Osteoblast (primary cell): ENCODE results near the gene CCDC137. TPM values are rescaled to one million over a fixed set of nuclear protein-coding genes. Genes with fewer than 3 reads are reported as not detected.

ENCODE experiments used
- DNase-seq: peaks from one replicate; pipeline ENCODE4 v3.0.0; 2011; ENCODE audit warnings: low spot score, mixed read lengths; ENCODE audit not compliant: insufficient read length; ENCODE audit errors: missing footprints
- H2AFZ ChIP-seq: 2 replicates; pipeline ENCODE4 v1.6.0; 2011; ENCODE audit warnings: mild to moderate bottlenecking, low read length
- H3K27ac ChIP-seq: 2 replicates; pipeline ENCODE4 v1.5.1; 2011; ENCODE audit warnings: mild to moderate bottlenecking, low read depth, low read length, moderate library complexity
- H3K27me3 ChIP-seq: 2 replicates; pipeline ENCODE4 v1.6.0; 2012; ENCODE audit warnings: mild to moderate bottlenecking, control low read depth, inconsistent platforms, low read length, moderate library complexity; ENCODE audit not compliant: insufficient read depth
- H3K36me3 ChIP-seq: 2 replicates; pipeline ENCODE4 v1.5.1; 2011; ENCODE audit warnings: mild to moderate bottlenecking, low read length, control low read depth, moderate library complexity; ENCODE audit not compliant: insufficient read depth
- H3K4me1 ChIP-seq: 2 replicates; pipeline ENCODE4 v1.5.1; 2011; ENCODE audit warnings: mild to moderate bottlenecking, low read length, control low read depth, moderate library complexity; ENCODE audit not compliant: insufficient read depth
- H3K4me2 ChIP-seq: 2 replicates; pipeline ENCODE4 v1.6.0; 2011; ENCODE audit warnings: mild to moderate bottlenecking, low read length; ENCODE audit not compliant: insufficient read depth
- H3K4me3 ChIP-seq: fragments of 200-600 bp; sonication (generic); 3 replicates; pipeline ENCODE4 v1.5.1; 2012; ENCODE audit warnings: mild to moderate bottlenecking, low read length, inconsistent platforms; ENCODE audit not compliant: insufficient read depth
- H3K79me2 ChIP-seq: 2 replicates; pipeline ENCODE4 v1.6.0; 2012; ENCODE audit warnings: mild to moderate bottlenecking, low read length, control low read depth, inconsistent platforms; ENCODE audit not compliant: insufficient read depth
- H3K9me3 ChIP-seq: 2 replicates; pipeline ENCODE4 v1.5.1; 2011; ENCODE audit warnings: low read depth, low read length, control low read depth
- H4K20me1 ChIP-seq: 2 replicates; pipeline ENCODE4 v1.6.0; 2012; ENCODE audit warnings: mild to moderate bottlenecking, low read length, control low read depth; ENCODE audit not compliant: insufficient read depth
- total RNA-seq: library from RNA; depleted of rRNA; stranded (reverse); fragments of >200 nt; gene quantifications from 2 replicates; pipeline ENCODE4 v1.2.3, GENCODE V29; 2012
- TF ChIP-seq, protein P1 (sequence below): IDR thresholded peaks from 2 replicates; pipeline ENCODE4 v1.5.1; 2011; ENCODE audit warnings: mild to moderate bottlenecking, low read depth, low read length, moderate library complexity; ENCODE audit errors: extremely low read depth

CCDC137 gene
- total RNA-seq, 1 donor = 4.7 TPM

GRCh38 chr17:81676906-81677305 is 10.4 kb downstream of the CCDC137 start:
- TF ChIP-seq, protein P1, sequence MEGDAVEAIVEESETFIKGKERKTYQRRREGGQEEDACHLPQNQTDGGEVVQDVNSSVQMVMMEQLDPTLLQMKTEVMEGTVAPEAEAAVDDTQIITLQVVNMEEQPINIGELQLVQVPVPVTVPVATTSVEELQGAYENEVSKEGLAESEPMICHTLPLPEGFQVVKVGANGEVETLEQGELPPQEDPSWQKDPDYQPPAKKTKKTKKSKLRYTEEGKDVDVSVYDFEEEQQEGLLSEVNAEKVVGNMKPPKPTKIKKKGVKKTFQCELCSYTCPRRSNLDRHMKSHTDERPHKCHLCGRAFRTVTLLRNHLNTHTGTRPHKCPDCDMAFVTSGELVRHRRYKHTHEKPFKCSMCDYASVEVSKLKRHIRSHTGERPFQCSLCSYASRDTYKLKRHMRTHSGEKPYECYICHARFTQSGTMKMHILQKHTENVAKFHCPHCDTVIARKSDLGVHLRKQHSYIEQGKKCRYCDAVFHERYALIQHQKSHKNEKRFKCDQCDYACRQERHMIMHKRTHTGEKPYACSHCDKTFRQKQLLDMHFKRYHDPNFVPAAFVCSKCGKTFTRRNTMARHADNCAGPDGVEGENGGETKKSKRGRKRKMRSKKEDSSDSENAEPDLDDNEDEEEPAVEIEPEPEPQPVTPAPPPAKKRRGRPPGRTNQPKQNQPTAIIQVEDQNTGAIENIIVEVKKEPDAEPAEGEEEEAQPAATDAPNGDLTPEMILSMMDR = no peak
- Histone ChIP-seq H3K36me3 (peaks cover 26% of the 10 kb centered on the region), H3K27me3 (no peaks in the 10 kb centered on the region), H3K4me3 (no peak overlapping the region), H3K4me2 (no peak overlapping the region), H3K79me2 (peaks cover 25% of the 10 kb centered on the region), H4K20me1 (no peaks in the 10 kb centered on the region), H3K4me1 (no peaks in the 10 kb centered on the region), H3K27ac (no peak overlapping the region), H2AFZ (no peak overlapping the region), H3K9me3 (no peaks in the 10 kb centered on the region)
- peak; percentile 22 for DNase-seq

GRCh38 chr17:81680150-81680549 is 13.6 kb downstream of the CCDC137 start:
- TF ChIP-seq, protein P1 = no peak
- Histone ChIP-seq H3K4me3 (no peak overlapping the region), H3K4me1 (peaks cover 18% of the 10 kb centered on the region), H3K36me3 (peaks cover 4% of the 10 kb centered on the region), H3K27me3 (no peaks in the 10 kb centered on the region), H3K4me2 (no peak overlapping the region), H4K20me1 (peaks cover 16% of the 10 kb centered on the region), H3K9me3 (no peaks in the 10 kb centered on the region), H2AFZ (no peak overlapping the region), H3K27ac (no peak overlapping the region), H3K79me2 (peaks cover 55% of the 10 kb centered on the region)
- DNase-seq = peak; percentile 41

- DNase-seq = no peak
- H3K4me2 ChIP-seq = no peak overlapping the region
- peaks cover 67% of the 10 kb centered on the region for H3K79me2 ChIP-seq
- H3K4me1 ChIP-seq = peaks cover 23% of the 10 kb centered on the region
- peaks cover 31% of the 10 kb centered on the region for H4K20me1 ChIP-seq
- H3K27ac ChIP-seq = no peak overlapping the region
- no peaks in the 10 kb centered on the region for H3K9me3 ChIP-seq
- no peak overlapping the region for H3K4me3 ChIP-seq
- no peaks in the 10 kb centered on the region for H3K27me3 ChIP-seq
- no peak overlapping the region for H2AFZ ChIP-seq
- TF ChIP-seq, protein P1 = no peak
- H3K36me3 ChIP-seq = peaks cover 18% of the 10 kb centered on the region
These were observed 15.1 kb downstream of the CCDC137 start for GRCh38 chr17:81681672-81682071.

DNA sequence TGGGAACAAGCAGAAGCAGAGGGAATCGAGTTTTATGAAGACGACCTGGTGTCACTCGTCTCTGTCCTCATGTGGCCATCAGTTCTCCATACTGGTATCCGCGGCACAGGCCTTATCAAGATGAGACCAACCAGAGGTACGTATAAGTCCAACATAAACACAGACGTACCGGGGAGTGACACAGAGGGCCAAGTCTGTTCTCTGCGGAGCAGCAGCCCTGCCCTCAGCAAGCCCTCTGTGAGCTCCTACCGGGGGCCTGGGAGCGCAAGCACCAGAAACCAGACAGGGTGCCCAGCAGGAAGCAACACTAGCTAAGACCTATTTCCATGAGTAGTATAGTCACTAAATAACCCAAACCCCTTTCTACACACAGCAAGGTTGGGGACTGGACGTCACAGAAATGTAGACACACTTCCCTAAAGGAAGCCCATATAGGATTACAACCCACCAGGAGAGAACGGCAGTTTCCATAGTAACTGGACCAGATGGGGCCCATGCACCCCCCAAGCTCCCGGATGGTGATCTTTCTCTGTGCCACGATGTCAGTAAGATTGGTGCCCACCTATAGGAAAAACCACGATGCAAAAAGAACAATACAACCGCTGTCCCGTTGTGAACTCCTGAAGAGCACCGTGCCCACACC is 16.1 kb downstream of the CCDC137 start:
- Histone ChIP-seq H3K79me2 (peaks cover 75% of the 10 kb centered on the region), H3K27ac (peak overlapping the region; percentile 85), H3K4me2 (peak overlapping the region; percentile 97), H3K9me3 (no peaks in the 10 kb centered on the region), H4K20me1 (peaks cover 41% of the 10 kb centered on the region), H3K4me3 (peak overlapping the region; percentile 97), H3K4me1 (peaks cover 23% of the 10 kb centered on the region), H2AFZ (peak overlapping the region; percentile 78), H3K36me3 (peaks cover 29% of the 10 kb centered on the region), H3K27me3 (no peaks in the 10 kb centered on the region)
- peak; percentile 86 for DNase-seq
- TF ChIP-seq, protein P1 = no peak
